Tongue (tissue), 2 donors: ENCODE measurements around the gene CD247. TPM values are rescaled to one million over a fixed set of nuclear protein-coding genes. Genes with fewer than 3 reads are reported as not detected.

Source experiments
- DNase-seq: peaks from one replicate; pipeline ENCODE4 v3.0.0-alpha.2; 2015
- total RNA-seq: library from RNA; depleted of rRNA; stranded (reverse); fragments of >200 nt; gene quantifications from one replicate; pipeline ENCODE4 v1.2.3, GENCODE V29; 2014

Gene CD247
- total RNA-seq, 1 donor from 2014 or later: 0.41 TPM

DNA sequence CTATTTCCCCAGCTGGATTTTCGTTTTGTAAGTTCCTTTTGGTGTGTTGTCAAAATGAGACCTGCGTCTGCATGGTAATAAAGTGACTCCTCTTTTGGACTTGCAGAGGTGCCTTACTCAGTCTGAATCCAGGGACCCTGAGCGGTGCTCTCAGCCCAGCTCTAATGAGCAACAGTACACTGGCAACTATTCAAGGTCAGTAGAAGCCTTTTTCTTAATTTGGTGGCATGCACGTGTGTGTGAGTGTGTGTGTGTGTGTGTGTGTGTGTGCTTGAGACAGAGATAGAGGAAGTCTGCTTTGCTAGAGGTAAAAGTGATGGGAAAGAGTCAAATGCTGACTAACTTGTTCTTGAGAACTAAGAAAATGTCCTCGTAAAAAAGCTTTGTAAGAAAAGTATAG, 105.4 kb downstream of the CD247 start:
- DNase-seq: no peak

GRCh38 chr1:167412072-167412471, 106.3 kb downstream of the CD247 start:
- peak; percentile 14 for DNase-seq

DNA sequence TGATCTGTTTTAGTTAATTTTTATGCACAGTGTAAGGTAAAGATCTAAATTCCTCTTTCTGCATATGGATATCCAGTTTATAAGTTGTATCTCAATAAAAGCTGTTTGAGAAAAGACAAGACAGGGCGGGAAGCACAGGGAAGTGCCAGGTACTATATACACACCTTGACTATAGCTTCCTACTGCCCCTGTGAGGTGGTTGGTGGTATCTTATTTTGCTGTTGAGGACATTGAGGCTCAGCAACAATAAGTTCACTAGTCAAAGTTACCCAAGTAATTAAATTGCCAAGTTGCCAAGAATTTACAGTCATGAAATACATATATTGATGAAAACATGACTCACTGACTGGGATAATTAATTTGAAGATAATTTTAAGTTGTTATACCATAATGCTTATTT, 109.1 kb downstream of the CD247 start:
- no peak for DNase-seq

GRCh38 chr1:167408355-167408754, 110.0 kb downstream of the CD247 start:
- DNase-seq: no peak

GRCh38 chr1:167404908-167405307, 113.4 kb downstream of the CD247 start:
- no peak for DNase-seq

GRCh38 chr1:167404161-167404888, 114.0 kb downstream of the CD247 start:
- DNase-seq: no peak

DNA sequence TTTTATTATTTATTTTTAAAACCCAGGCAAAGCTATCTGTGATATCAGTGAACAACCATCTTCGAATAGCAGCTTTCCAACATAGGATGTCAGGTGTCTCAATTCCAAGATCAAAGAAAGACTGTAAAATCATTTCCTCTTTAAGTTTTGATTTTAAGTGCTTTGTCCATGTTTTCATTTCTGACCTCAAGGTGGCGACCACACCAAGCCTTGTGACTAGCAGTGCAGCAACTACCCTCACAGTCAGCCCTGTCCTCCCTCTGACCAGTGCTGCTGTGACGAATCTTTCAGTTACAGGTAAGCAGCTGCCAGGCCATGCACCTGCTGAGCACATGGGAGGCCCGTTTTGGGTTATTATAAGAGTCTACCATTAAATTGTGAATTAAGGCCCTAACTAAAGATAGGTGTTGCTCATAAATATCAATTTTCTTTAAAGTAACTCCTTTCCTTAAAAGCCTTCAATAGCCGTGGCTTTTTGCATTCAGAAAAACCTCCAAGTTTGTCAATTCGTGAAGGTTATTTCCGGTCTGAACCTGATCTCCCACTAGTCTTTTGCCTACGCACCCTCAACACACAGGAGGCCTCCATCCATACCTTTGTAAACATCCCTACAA, 117.0 kb downstream of the CD247 start:
- DNase-seq: peak; percentile 50

GRCh38 chr1:167400359-167400953, 117.9 kb downstream of the CD247 start:
- no peak for DNase-seq

DNA sequence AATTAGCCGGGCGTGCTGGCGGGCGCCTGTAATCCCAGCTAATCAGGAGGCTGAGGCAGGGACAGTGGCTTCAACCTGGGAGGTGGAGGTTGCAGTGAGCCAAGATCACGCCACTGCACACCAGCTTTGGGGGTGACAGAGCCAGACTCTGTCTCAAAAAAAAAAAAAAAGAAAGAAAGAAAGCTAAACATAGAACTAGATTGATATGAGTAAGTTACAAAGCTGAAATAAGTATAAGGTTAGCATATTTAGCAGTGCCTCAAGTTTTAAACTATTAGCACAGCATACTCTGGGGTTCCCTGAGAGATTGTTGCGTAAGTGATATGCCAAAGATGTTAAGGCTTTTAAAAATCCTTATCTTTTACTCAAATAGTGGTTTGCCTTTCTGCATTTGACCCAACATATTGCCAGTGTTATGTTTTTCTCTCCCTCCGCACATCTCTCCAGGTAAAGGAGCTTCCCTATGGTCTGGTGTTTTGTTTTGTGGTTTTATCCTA, 126.1 kb downstream of the CD247 start:
- DNase-seq: no peak

DNA sequence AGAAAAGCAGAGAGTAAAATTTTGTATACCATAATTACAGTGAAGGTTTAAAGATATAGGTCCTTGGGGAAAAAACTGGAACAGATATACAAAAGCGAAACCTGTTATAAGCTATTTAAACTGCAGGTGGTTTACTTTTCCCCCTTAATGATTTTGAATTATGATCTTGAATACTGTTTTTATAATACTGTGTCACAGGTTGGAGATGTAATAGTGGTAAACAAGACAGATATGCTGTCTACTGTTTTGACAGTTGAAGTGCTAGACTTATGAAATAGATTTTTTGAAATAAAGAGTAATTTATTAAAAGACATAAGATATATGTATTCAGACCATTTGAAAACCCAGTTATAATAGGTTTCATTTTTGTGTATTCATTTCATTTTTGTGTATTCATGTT, 129.4 kb downstream of the CD247 start:
- no peak for DNase-seq

- DNase-seq: no peak
Measured at GRCh38 chr1:167387251-167387910, 130.9 kb downstream of the CD247 start.

Other genes starting within 250 kb of the CD247 start
- gene CREG1, start 35.2 kb upstream of the CD247 start, total RNA-seq: 47.0 TPM
- gene RCSD1, start 111.7 kb upstream of the CD247 start, total RNA-seq: 141 TPM
- gene MPZL1, start 203.5 kb upstream of the CD247 start, total RNA-seq: 99.8 TPM